Endothelial cell of umbilical vein (primary cell): ENCODE results near the gene PAXX.

Source experiments
- EZH2 ChIP-seq: IDR thresholded peaks from 2 replicates; pipeline ENCODE4 v1.6.1; 2012; ENCODE audit warnings: borderline replicate concordance, low read depth, mild to moderate bottlenecking, moderate library complexity, low read length, inconsistent platforms; ENCODE audit not compliant: severe bottlenecking
- GATA2 ChIP-seq: IDR thresholded peaks from 2 replicates; pipeline ENCODE4 v1.7.0; 2011; ENCODE audit warnings: low read depth, mild to moderate bottlenecking, moderate library complexity, mixed read lengths, low read length; ENCODE audit not compliant: insufficient read length, insufficient read depth
- MAX ChIP-seq: IDR thresholded peaks from 2 replicates; pipeline ENCODE4 v1.6.1; 2011; ENCODE audit not compliant: insufficient read depth, insufficient read length
- MYC ChIP-seq: IDR thresholded peaks from one replicate; pipeline ENCODE4 v1.6.1; 2011; ENCODE audit warnings: mild to moderate bottlenecking, low read depth, low read length
- POLR2A ChIP-seq: IDR thresholded peaks from 2 replicates; pipeline ENCODE4 v1.6.1; 2012; ENCODE audit warnings: low read depth, mild to moderate bottlenecking, control low read depth, low read length
- POLR2AphosphoS5 ChIP-seq: IDR thresholded peaks from 2 replicates; pipeline ENCODE4 v1.6.1; 2012; ENCODE audit warnings: low read depth, mild to moderate bottlenecking, control low read depth, low read length, moderate library complexity; ENCODE audit not compliant: insufficient read depth
- TF ChIP-seq, protein P1 (sequence below), 2 donors: IDR thresholded peaks; 1 replicate in 1 of 2; 2 replicates in 1 of 2; pipeline ENCODE4 v1.5.1; 2011; ENCODE audit warnings: low read length in 2 of 2, mild to moderate bottlenecking in 2 of 2, moderate library complexity in 2 of 2, control low read depth in 1 of 2, inconsistent platforms in 1 of 2, low read depth in 1 of 2; ENCODE audit not compliant: insufficient read depth in 1 of 2; ENCODE audit errors: extremely low read depth in 1 of 2

DNA sequence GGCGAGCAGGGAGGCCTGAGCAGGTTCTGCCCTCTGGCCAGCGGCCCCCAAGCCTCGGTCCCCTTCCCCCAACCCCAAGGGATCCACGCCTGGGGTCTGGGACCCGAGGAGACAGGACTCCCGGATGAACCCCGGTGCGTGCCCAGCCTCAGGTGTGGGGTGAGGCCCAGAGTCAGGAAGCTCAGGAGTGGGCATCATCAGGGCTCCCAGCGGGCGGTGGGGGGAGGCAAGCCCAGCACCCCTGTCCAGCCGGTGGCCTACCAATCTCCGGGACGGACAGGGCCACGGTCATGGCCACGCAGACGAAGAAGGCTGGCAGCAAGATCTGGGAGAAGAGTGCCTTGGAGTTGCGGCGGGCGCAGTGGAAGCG is 21.3 kb downstream of the PAXX start:
- TF ChIP-seq POLR2AphosphoS5 (no peak), GATA2 (no peak), MAX (no peak), MYC (no peak), POLR2A (no peak), EZH2 (no peak)
- TF ChIP-seq, protein P1, sequence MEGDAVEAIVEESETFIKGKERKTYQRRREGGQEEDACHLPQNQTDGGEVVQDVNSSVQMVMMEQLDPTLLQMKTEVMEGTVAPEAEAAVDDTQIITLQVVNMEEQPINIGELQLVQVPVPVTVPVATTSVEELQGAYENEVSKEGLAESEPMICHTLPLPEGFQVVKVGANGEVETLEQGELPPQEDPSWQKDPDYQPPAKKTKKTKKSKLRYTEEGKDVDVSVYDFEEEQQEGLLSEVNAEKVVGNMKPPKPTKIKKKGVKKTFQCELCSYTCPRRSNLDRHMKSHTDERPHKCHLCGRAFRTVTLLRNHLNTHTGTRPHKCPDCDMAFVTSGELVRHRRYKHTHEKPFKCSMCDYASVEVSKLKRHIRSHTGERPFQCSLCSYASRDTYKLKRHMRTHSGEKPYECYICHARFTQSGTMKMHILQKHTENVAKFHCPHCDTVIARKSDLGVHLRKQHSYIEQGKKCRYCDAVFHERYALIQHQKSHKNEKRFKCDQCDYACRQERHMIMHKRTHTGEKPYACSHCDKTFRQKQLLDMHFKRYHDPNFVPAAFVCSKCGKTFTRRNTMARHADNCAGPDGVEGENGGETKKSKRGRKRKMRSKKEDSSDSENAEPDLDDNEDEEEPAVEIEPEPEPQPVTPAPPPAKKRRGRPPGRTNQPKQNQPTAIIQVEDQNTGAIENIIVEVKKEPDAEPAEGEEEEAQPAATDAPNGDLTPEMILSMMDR (IDR thresholded peaks at IDR 0.05; ENCODE audit: extremely low read depth in 1 of 2, insufficient read depth in 1 of 2, low read depth in 1 of 2, low read length in 2 of 2), result no peak
